Measurements from ENCODE around the gene FGD5.
A peak's percentile ranks its signal among the peaks of the same experiment; 100 is the strongest.

FGD5 gene

DNA sequence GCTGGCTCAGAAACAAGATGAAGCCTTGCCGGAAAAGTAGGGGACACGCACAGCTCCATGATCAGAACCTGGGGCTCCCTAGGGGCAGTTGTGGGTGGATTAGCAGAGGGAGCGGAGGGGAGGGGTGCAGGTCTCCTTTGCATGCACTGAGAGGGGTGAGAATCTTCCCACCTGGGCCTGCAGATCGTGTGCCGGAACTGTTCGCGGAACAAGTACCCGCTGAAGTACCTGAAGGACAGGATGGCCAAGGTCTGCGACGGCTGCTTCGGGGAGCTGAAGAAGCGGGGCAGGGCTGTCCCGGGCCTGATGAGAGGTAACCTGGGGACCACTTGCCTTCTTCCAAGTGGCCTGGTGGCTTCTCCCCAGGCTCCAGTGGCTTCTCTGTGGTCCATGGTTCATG lies 104.1 kb downstream of the FGD5 start:
- no peak for DNase-seq (ENCODE audit: low read depth)
- H3K4me3 ChIP-seq (ENCODE audit: low read depth, low read length) = no peak overlapping the region
- TF ChIP-seq, protein P1, sequence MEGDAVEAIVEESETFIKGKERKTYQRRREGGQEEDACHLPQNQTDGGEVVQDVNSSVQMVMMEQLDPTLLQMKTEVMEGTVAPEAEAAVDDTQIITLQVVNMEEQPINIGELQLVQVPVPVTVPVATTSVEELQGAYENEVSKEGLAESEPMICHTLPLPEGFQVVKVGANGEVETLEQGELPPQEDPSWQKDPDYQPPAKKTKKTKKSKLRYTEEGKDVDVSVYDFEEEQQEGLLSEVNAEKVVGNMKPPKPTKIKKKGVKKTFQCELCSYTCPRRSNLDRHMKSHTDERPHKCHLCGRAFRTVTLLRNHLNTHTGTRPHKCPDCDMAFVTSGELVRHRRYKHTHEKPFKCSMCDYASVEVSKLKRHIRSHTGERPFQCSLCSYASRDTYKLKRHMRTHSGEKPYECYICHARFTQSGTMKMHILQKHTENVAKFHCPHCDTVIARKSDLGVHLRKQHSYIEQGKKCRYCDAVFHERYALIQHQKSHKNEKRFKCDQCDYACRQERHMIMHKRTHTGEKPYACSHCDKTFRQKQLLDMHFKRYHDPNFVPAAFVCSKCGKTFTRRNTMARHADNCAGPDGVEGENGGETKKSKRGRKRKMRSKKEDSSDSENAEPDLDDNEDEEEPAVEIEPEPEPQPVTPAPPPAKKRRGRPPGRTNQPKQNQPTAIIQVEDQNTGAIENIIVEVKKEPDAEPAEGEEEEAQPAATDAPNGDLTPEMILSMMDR (IDR thresholded peaks at IDR 0.05; ENCODE audit: control insufficient read depth, extremely low read depth, insufficient read depth) = no peak

DNA sequence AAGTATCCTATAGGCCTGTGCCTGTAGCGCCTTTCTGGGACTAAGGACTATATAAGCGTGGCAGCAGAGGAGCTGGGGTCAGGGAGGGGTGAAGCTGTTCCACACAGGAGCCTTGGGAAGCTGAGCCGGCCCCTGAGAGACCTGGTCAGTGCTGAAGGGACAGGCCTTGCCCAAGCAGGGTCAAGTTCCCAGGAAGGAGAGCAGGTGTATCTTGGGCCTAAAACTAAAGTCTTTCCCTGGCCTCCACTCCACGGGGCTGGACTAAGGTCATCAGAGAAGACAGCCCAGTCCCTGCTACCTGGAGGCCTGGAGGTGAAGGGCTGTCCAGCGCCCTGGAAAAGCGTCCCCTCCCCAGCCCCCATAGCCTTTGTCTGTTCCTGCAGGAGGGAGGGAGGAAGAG lies 104.7 kb downstream of the FGD5 start:
- H3K4me3 ChIP-seq (ENCODE audit: low read depth, low read length) = no peak overlapping the region
- TF ChIP-seq, protein P1 (IDR thresholded peaks at IDR 0.05; ENCODE audit: control insufficient read depth, extremely low read depth, insufficient read depth) = no peak
- DNase-seq (ENCODE audit: low read depth) = no peak

DNA sequence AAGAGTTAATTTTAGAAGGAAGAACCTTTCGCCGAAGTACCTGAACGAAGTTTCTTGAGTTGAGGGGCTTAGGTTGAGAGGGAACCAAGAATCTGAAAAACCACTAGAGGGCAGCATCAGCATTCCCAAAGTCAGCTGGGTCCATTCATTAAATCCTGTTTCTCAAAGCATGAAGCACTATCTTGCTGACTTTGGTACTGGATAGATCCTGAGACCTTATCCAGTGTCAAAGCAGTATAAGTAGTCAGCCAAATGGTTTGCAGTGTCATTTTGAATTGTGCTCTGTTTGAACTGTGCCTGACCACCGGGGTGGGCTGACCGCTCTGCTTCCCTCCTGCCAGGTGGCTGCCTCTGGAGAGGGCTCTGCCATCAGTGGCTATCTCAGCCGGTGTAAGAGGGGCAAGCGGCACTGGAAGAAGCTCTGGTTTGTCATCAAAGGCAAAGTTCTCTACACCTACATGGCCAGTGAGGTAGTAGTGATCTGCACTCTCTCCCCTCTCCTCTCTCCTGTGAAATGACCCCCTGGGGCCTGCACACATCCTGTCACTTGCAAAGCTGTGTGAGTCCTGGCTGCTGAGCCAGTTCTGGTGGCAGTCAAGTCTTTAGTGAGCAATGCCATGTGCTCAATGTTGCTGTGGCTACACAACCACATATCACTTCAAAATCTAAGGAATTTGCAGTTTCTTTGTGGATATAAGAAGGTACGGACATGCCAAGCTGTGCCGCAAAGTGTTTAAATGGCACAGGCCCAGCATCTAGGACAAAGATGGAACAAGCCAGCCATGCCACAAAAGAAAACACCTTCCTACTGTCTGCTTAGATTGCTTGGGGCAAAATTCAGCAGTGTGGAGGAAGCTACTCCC lies 107.2 kb downstream of the FGD5 start:
- peak; percentile 46 for DNase-seq (ENCODE audit: low read depth)
- no peak overlapping the region for H3K4me3 ChIP-seq (ENCODE audit: low read depth, low read length)
- TF ChIP-seq, protein P1 (IDR thresholded peaks at IDR 0.05; ENCODE audit: control insufficient read depth, extremely low read depth, insufficient read depth) = peak; percentile 66

DNA sequence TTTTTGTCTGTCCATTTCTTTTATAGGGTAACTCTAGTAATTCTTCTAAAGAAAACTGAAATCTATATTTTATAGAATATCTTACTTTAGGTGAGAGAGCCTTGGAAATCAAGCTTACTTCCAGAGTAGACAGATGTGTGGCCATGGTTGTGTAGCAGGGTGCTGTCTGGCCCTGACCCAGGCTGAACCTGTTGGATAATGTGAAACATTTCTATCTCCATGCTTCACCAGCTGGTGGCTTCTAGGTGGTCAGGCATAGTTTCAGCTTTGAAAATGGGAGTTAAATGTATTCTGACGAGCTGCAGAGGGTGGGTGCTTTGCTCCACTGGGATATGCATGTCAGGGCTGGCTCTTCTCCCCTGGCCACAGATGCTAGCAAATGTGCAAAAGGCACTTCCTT lies 107.8 kb downstream of the FGD5 start:
- TF ChIP-seq, protein P1 (IDR thresholded peaks at IDR 0.05; ENCODE audit: control insufficient read depth, extremely low read depth, insufficient read depth) = no peak
- no peak overlapping the region for H3K4me3 ChIP-seq (ENCODE audit: low read depth, low read length)
- no peak for DNase-seq (ENCODE audit: low read depth)

DNA sequence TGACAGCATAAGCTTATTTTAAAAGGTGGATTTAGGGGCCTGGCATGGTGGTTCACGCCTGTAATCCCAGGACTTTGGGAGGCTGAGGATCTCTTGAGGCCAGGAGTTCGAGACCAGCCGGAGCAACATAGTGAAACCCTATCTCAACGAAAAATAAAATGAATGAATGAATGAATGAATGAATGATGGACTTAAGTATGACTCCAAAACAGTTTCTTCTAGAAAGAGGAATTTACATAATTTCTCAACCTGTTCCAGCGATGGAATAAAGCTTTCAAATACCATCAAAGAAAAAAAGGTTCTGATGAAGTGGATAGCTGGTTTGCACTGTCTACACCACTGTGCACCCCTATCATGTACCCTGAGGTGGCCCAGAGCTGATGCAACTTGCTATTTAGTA lies 108.5 kb downstream of the FGD5 start:
- DNase-seq (ENCODE audit: low read depth) = no peak
- no peak overlapping the region for H3K4me3 ChIP-seq (ENCODE audit: low read depth, low read length)
- TF ChIP-seq, protein P1 (IDR thresholded peaks at IDR 0.05; ENCODE audit: control insufficient read depth, extremely low read depth, insufficient read depth) = no peak

DNA sequence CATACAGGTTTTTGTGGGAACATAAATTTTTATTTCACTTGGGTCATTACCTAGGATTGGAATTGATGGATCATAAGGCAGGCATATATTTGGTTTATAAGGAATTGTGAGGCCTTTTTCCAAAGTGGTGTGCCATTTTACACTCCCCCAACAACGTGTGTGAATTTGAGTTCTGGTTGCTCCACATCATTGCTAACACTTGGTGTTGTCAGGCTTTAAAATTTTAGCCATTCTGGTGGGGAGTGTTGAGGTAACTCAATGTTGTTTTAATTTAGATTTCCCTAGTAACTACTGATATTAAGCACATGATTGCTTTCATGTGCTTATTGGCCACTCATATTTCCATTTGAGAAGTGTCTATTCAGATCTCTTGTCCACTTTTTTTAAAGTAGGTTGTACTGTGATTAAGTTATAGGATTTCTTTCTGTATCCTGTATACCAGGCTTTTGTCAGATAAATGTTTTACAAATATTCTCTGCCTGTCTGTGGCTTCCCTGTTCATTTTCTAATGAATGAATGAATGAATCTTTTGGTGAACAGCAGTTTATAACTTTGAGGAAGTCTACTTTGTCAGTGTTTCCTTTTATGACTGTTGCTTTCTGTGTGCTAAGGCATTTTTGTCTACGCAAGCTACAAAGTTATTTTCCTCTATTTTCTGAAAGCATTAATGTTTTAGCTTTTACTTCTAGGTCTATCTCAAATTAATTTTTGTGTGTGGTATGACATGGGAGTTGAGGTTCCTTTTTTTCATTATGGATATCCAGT lies 110.7 kb downstream of the FGD5 start:
- H3K4me3 ChIP-seq (ENCODE audit: low read depth, low read length) = no peak overlapping the region
- no peak for DNase-seq (ENCODE audit: low read depth)
- TF ChIP-seq, protein P1 (IDR thresholded peaks at IDR 0.05; ENCODE audit: control insufficient read depth, extremely low read depth, insufficient read depth) = no peak

Data from LNCaP clone FGC (cell line).